Suppressor macrophage treated with lipopolysaccharide for 4 hours (primary cell): ENCODE results near the gene PROCR.
"Not testable (repeated sequence)": the region's sequence is repeated elsewhere in the genome, so short reads cannot be mapped to it uniquely, and the experiment has no call there.

Experiments used
- DNase-seq: peaks from one replicate; pipeline ENCODE4 v3.0.0-alpha.2; 2020

The PROCR gene

GRCh38 chr20:35193031-35193791 is 21.3 kb downstream of the PROCR start:
- DNase-seq: not testable (repeated sequence)

GRCh38 chr20:35196313-35196712 is 24.4 kb downstream of the PROCR start:
- DNase-seq: no peak

DNA sequence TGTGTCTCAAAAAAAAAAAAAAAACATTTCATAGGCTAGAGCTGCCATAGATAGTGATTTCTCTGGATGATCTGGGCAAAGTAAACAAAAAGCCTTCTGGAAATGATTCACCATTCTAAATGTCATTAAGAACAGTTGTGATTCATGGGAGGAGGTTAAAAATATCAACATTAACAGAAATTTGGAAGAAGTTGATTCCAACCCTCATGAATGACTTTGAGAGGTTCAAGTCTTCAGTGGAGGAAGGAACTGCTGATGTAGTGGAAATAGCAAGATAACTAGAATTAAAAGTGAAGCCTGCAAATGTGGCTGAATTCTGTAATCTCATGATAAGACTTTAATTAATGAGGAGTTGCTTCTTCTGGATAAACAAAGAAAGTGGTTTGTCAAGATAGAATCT is 27.9 kb downstream of the PROCR start:
- peak; percentile 42 for DNase-seq

GRCh38 chr20:35200267-35200666 is 28.4 kb downstream of the PROCR start:
- DNase-seq: peak; percentile 77

DNA sequence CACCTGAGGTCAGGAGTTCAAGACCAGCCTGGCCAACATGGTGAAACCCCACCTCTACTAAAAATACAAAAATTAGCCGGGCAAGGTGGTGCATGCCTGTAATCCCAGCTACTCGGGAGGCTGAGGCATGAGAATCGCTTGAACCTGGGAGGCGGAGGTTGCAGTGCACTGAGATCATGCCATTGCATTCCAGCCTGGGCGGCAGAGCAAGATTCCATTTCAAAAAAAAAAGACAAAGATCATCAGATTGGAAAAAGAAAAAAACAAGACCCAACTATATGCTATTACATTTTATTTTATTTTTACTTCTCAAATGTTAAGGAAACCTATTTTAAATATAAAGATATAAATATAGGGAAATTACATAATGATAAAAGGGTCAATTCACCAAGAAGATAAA is 29.6 kb downstream of the PROCR start:
- DNase-seq: not testable (repeated sequence)

DNA sequence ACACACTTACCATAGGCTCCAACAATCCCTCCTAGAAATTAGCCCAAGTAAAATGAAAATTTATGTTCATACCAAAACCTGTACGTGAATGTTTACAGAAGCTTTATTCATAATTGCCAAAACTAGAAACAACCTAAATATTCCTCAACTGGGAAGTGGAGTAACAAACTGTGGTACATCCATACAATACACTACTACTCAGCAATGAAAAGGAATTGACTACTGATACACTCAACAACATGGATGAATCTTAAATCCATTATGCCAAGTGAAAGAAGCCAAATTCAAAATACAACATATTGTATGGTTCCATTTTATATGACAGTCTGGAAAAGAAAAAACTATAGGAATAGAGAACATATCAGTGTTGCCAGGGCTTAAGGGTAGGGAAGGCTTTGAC is 34.9 kb downstream of the PROCR start:
- no peak for DNase-seq

DNA sequence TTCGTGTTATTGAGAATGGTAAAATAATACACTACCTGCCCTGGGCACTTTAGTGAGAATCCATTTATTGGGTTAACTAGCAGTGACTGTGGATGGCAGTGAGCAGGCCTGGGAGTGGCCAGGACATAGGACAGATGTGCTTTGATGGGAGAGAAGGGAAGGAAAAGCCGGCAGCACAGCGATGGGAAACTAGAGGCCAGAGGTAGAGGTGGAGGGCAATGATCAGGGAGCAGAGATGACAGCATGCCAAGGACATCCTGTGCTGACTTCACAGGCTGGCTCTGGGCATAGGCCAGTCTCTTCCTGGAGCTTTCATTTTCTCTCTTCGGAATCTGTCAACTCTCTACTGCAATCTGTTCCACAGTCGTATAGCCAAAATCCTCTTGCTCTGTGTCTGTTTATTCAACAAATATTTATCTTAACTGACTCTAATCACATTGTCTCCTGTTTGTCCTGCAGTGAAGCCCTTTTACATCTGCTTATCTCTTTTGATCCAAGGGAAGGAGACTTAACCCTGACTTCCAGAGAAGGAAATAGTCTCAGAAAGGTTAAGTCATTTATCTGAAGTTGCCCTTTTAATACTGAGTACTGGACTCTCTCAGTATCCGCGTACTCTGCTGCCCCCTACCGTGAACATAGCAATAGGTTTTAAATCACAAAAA is 36.2 kb downstream of the PROCR start:
- peak; percentile 91 for DNase-seq

- peak; percentile 21 for DNase-seq
Measured at GRCh38 chr20:35215066-35215956, 43.4 kb downstream of the PROCR start.

GRCh38 chr20:35216541-35216940 is 44.7 kb downstream of the PROCR start:
- DNase-seq: no peak

DNA sequence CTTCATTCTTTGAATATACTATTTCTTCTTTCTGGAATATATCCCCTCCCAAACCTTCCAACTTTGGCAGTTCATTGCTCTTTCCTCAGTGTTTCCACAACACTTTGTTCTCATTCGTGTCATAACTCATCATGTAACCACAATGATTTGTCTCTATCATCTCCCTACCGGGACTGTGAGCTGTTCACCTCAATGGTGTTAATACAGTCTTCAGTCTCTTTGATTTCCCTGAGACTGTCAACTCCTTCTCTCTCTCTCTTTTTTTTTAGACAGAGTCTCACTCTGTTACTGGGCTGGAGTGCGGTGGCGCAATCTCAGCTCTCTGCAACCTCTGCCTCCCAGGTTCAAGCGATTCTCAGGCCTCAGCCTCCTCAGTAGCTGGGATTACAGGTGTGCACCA is 52.1 kb downstream of the PROCR start:
- no peak for DNase-seq

- no peak for DNase-seq
Measured at GRCh38 chr20:35224536-35224935, 52.7 kb downstream of the PROCR start.

- no peak for DNase-seq
Measured at GRCh38 chr20:35225319-35226125, 53.6 kb downstream of the PROCR start.

GRCh38 chr20:35226126-35226883 is 54.4 kb downstream of the PROCR start, which contains the start of gene MMP24:
MMP24 (plus strand) TSS chr20:35226690; CDS start chr20:35226739, 49 bp downstream.
- no peak for DNase-seq
